Endothelial cell (in vitro differentiated cells): ENCODE results near the gene LPP. TPM values are rescaled to one million over a fixed set of nuclear protein-coding genes. Genes with fewer than 3 reads are reported as not detected.
A peak's percentile ranks its signal among the peaks of the same experiment; 100 is the strongest.

Source experiments
- DNase-seq: peaks from one replicate; pipeline ENCODE4 v3.0.0; 2021; ENCODE audit warnings: low spot score
- H3K27ac Mint-ChIP-seq: one replicate; pipeline ENCODE4 v1.8.0; 2021; ENCODE audit warnings: mixed read lengths, inconsistent platforms; ENCODE audit not compliant: unreplicated experiment
- H3K27me3 Mint-ChIP-seq: one replicate; pipeline ENCODE4 v1.8.0; 2021; ENCODE audit warnings: mild to moderate bottlenecking, moderate library complexity, mixed read lengths, inconsistent platforms; ENCODE audit not compliant: unreplicated experiment
- H3K36me3 Mint-ChIP-seq: one replicate; pipeline ENCODE4 v1.8.0; 2021; ENCODE audit warnings: mild to moderate bottlenecking, low read depth, mixed read lengths, inconsistent platforms; ENCODE audit not compliant: unreplicated experiment
- H3K4me1 Mint-ChIP-seq: one replicate; pipeline ENCODE4 v1.8.0; 2021; ENCODE audit warnings: mild to moderate bottlenecking, mixed read lengths, inconsistent platforms; ENCODE audit not compliant: unreplicated experiment
- H3K4me3 Mint-ChIP-seq: one replicate; pipeline ENCODE4 v1.8.0; 2021; ENCODE audit warnings: mild to moderate bottlenecking, mixed read lengths, inconsistent platforms; ENCODE audit not compliant: unreplicated experiment
- H3K9me3 Mint-ChIP-seq: one replicate; pipeline ENCODE4 v1.8.0; 2021; ENCODE audit warnings: mixed read lengths, inconsistent platforms; ENCODE audit not compliant: unreplicated experiment
- CTCF ChIP-seq: fragments of 200-600 bp; sonication (generic); IDR thresholded peaks from one replicate; pipeline ENCODE4 v1.5.0; 2021; ENCODE audit warnings: antibody characterized with exemption; ENCODE audit not compliant: unreplicated experiment
- total RNA-seq: library from RNA; stranded (reverse); fragmentation: NEBNext Ultra II Directional; extraction: Animal tissue kit (Norgen Biotek cat#: 25700); gene quantifications from one replicate; pipeline ENCODE4 v1.2.1, GENCODE V29; 2021; ENCODE audit not compliant: unreplicated experiment

Gene LPP
- total RNA-seq, 1 donor from 2014 or later: 181 TPM

GRCh38 chr3:188351648-188352047, 197.7 kb downstream of the LPP start:
- Mint-ChIP-seq H3K27ac (no peak overlapping the region), H3K4me3 (no peak overlapping the region), H3K4me1 (no peaks in the 10 kb centered on the region), H3K36me3 (no peaks in the 10 kb centered on the region), H3K9me3 (no peaks in the 10 kb centered on the region), H3K27me3 (peaks cover 1% of the 10 kb centered on the region)
- DNase-seq: no peak
- TF ChIP-seq CTCF: no peak

- H3K27ac Mint-ChIP-seq: no peak overlapping the region
- no peak for DNase-seq
- H3K4me1 Mint-ChIP-seq: no peaks in the 10 kb centered on the region
- H3K4me3 Mint-ChIP-seq: no peak overlapping the region
- peaks cover 1% of the 10 kb centered on the region for H3K27me3 Mint-ChIP-seq
- no peaks in the 10 kb centered on the region for H3K9me3 Mint-ChIP-seq
- no peak for TF ChIP-seq CTCF
- no peaks in the 10 kb centered on the region for H3K36me3 Mint-ChIP-seq
Observed at GRCh38 chr3:188352196-188352927, 198.4 kb downstream of the LPP start.

GRCh38 chr3:188353426-188353825, 199.5 kb downstream of the LPP start:
- no peak overlapping the region for H3K27ac Mint-ChIP-seq
- H3K27me3 Mint-ChIP-seq: peaks cover 1% of the 10 kb centered on the region

GRCh38 chr3:188358787-188359493, 205.0 kb downstream of the LPP start:
- Mint-ChIP-seq H3K4me1 (peaks cover 30% of the 10 kb centered on the region), H3K9me3 (no peaks in the 10 kb centered on the region), H3K27me3 (peaks cover 3% of the 10 kb centered on the region), H3K4me3 (no peak overlapping the region), H3K27ac (no peak overlapping the region), H3K36me3 (peaks cover 7% of the 10 kb centered on the region)
- no peak for DNase-seq
- TF ChIP-seq CTCF: no peak

More at GRCh38 chr3:188353426-188353825, 199.5 kb downstream of the LPP start:
- peaks cover 7% of the 10 kb centered on the region for H3K4me1 Mint-ChIP-seq
- TF ChIP-seq CTCF: no peak
- peaks cover 2% of the 10 kb centered on the region for H3K36me3 Mint-ChIP-seq
- no peak for DNase-seq
- no peak overlapping the region for H3K4me3 Mint-ChIP-seq
- H3K9me3 Mint-ChIP-seq: no peaks in the 10 kb centered on the region

GRCh38 chr3:188360364-188360881, 206.5 kb downstream of the LPP start:
- peaks cover 7% of the 10 kb centered on the region for H3K36me3 Mint-ChIP-seq
- TF ChIP-seq CTCF: no peak
- no peak for DNase-seq
- H3K9me3 Mint-ChIP-seq: no peaks in the 10 kb centered on the region
- no peak overlapping the region for H3K4me3 Mint-ChIP-seq
- peaks cover 45% of the 10 kb centered on the region for H3K4me1 Mint-ChIP-seq
- peaks cover 3% of the 10 kb centered on the region for H3K27me3 Mint-ChIP-seq
- H3K27ac Mint-ChIP-seq: peak overlapping the region; percentile 21
